ENCODE results near the gene SUPT3H. TPM values are rescaled to one million over a fixed set of nuclear protein-coding genes. Genes with fewer than 3 reads are reported as not detected.

The SUPT3H gene
- total RNA-seq, 4 donors from 2014 or later, result 6.0 to 9.0 (median 6.2) TPM

DNA sequence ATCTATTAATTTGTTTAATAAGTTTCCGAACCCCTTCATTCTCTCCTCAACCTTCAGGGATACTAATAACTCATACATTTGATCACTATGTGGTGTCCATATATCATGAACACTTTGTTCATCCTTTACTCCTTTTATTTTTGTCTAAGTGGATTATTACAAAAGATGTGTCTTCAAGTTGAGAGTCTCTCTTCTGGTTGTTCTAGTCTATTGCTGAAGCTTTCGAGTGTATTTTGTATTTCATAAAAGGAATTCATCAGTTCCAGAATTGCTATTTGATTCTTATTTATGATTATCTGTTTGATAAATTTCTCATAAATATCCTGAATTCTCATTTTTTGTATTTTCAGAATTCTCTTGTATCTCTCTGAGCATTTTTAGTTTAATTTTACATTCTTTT is 146.1 kb downstream of the SUPT3H start:
- TF ChIP-seq, protein P1, sequence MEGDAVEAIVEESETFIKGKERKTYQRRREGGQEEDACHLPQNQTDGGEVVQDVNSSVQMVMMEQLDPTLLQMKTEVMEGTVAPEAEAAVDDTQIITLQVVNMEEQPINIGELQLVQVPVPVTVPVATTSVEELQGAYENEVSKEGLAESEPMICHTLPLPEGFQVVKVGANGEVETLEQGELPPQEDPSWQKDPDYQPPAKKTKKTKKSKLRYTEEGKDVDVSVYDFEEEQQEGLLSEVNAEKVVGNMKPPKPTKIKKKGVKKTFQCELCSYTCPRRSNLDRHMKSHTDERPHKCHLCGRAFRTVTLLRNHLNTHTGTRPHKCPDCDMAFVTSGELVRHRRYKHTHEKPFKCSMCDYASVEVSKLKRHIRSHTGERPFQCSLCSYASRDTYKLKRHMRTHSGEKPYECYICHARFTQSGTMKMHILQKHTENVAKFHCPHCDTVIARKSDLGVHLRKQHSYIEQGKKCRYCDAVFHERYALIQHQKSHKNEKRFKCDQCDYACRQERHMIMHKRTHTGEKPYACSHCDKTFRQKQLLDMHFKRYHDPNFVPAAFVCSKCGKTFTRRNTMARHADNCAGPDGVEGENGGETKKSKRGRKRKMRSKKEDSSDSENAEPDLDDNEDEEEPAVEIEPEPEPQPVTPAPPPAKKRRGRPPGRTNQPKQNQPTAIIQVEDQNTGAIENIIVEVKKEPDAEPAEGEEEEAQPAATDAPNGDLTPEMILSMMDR (IDR thresholded peaks at IDR 0.05; ENCODE audit: low read depth), result no peak

DNA sequence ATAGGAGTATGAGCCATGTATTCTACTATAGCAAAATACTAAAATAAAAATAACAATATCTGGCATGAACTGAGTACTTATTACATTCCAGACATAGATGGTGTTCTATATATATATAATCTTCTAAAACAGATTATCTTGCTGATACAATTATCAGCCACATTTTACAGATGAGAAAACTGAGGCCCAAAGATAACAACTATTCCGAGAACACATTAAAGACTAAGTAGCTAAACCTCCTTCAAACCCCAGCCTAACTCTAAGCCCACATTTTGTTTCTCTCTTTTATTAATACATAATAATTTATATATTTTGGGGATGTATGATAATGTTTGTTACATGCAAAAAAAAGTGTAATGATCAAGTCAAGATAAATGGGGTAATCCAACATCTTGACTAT is 148.3 kb downstream of the SUPT3H start:
- TF ChIP-seq, protein P1 (IDR thresholded peaks at IDR 0.05; ENCODE audit: low read depth), result no peak

DNA sequence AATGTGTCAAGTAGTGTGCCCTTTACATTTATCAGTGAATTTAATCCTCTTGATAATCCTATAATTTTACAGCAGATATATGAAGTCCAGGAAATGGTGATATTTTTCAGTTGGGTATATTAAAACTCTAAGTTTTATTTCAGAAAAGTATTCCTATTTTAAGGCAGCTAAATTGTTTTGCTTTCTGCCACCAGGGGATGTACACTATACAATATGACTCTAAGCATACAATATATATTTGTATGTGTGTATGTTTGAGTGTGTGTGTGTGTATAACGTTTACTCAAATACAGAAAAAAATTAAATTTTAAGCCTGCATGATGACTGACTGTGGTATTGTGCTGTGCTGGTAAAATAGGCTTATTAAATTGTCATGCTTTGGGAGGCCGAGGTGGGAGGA is 151.7 kb downstream of the SUPT3H start:
- TF ChIP-seq, protein P1 (IDR thresholded peaks at IDR 0.05; ENCODE audit: low read depth), result no peak

DNA sequence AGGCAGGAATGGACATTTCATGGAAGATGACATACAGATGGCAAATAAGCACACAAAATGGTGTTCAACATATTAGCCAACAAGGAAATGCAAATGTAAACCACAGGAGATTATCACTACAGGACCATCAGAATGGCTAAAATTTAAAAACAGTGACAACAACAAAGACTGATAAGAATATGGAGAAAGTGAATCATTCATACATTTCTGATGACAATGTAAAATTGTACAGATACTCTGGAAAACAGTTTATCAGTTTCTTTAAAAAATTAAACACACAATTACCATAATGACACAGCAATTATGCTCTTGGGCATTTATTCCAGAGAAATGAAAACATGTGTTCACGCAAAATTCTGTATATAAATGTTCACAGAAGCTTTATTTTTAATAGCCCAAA is 155.4 kb downstream of the SUPT3H start:
- TF ChIP-seq, protein P1 (IDR thresholded peaks at IDR 0.05; ENCODE audit: low read depth), result no peak

DNA sequence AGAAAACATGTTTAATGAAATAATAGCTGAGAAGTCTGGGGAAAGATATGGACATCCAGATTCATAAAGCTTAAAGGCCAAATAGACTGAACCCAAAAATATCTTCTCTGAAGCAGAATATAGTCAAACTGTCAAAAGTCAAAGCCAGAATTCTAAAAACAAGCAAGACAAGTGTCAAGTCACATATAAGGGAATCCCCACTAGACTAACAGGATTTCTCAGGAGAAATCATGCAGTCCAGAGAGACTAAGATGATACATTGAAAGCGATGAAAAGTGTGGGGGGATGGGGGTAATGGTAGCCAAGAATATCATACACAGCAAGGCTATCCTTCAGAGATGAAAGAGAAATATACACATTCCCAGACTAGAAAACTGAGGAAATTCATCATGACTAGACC is 162.0 kb downstream of the SUPT3H start:
- TF ChIP-seq, protein P1 (IDR thresholded peaks at IDR 0.05; ENCODE audit: low read depth), result no peak

DNA sequence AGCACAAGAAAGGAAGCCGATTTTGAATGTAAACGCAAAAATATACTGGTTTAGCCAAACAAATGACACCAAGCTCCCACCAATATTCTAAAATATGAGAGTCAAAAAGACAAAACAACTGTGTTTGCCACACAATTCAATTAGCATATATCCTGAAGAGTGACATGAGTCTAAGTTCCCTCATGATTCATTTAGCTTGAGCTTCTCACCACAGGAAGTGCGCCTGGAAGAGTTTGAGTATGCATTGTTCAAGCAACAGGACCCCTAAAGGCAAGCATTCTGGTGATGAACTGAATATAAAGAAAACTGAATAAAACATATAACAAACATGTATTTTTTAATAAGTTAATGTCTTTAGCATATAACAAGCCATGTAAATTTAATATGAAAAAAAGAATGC is 164.8 kb downstream of the SUPT3H start:
- TF ChIP-seq, protein P1 (IDR thresholded peaks at IDR 0.05; ENCODE audit: low read depth), result no peak

DNA sequence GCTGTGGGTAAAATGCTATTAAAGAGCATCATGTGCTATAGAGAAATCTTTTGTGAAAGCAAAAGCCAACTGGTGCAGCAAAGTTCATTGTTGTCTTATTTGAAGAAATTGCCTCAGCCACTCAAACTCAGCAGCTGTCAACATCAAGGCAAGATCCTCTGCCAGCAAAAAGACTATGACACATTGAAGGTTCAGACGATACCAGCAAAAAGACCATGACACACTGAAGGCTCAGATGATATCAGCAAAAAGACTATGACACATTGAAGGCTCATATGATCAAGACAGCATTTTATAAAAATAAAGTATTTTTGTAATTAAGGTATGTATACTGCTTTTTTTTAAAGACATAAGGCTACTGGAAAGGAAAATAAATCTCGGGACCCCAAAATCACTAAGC is 168.0 kb downstream of the SUPT3H start:
- TF ChIP-seq, protein P1 (IDR thresholded peaks at IDR 0.05; ENCODE audit: low read depth), result no peak
